Prostate gland (tissue), 2 donors: ENCODE measurements around the gene LDAF1. TPM values are rescaled to one million over a fixed set of nuclear protein-coding genes. Genes with fewer than 3 reads are reported as not detected.

ENCODE experiments used
- DNase-seq: peaks from one replicate; pipeline ENCODE4 v3.0.0-alpha.2; 2019; ENCODE audit warnings: low spot score
- H3K27ac ChIP-seq, 2 donors: fragments of 200-600 bp; sonication (generic); 2 replicates each; pipeline ENCODE4 v1.5.1; 2017 to 2019
- H3K27me3 ChIP-seq: fragments of 200-600 bp; sonication (generic); replicated peaks from 2 replicates; pipeline ENCODE4 v1.5.1; 2019; ENCODE audit not compliant: insufficient read depth
- H3K36me3 ChIP-seq, 2 donors: fragments of 200-600 bp; sonication (generic); 1 replicate in 1 of 2; 2 replicates in 1 of 2; pipeline versions ENCODE4 v1.5.1 to v1.8.1; 2017 to 2019
- H3K4me1 ChIP-seq: fragments of 200-600 bp; sonication (generic); replicated peaks from 2 replicates; pipeline ENCODE4 v1.5.1; 2019
- H3K4me3 ChIP-seq, 2 donors: fragments of 200-600 bp; sonication (generic); 2 replicates each; pipeline ENCODE4 v1.5.1; 2017 to 2019
- H3K9me3 ChIP-seq: fragments of 200-600 bp; sonication (generic); 2 replicates; pipeline ENCODE4 v1.5.1; 2017
- POLR2A ChIP-seq: fragments of 450-650 bp; IDR thresholded peaks from one replicate; pipeline ENCODE4 v1.6.1; 2016; ENCODE audit warnings: antibody characterized with exemption, mild to moderate bottlenecking
- POLR2AphosphoS5 ChIP-seq: sonication (generic); formaldehyde crosslinking; IDR thresholded peaks from one replicate; pipeline ENCODE4 v1.6.1; 2017; ENCODE audit warnings: antibody characterized with exemption
- WGBS: methylation state at CpG from one replicate; pipeline ENCODE4 v1.1.5; 2018; 5-methylcytosine and 5-hydroxymethylcytosine counted together
- intact Hi-C: fragments of 100-400 bp; cut with DNase I; formaldehyde crosslinking; loops from one replicate; pipeline ENCODE4 v1.14.2; 2022
- total RNA-seq, 2 donors: library from RNA; depleted of rRNA; stranded (reverse); fragments of >200 nt; gene quantifications; one replicate each; pipeline ENCODE4 v1.1.0, GENCODE V29; 2016
- TF ChIP-seq, protein P1 (sequence below), 4 experiments: fragments of 200-600 bp in 2 of 4; fragments of 450-650 bp in 2 of 4; sonication (generic) in 2 of 4; IDR thresholded peaks; 1 replicate in 3 of 4; 2 replicates in 1 of 4; pipeline ENCODE4 v1.5.1; 2016 to 2019; ENCODE audit warnings: antibody characterized with exemption in 4 of 4, mild to moderate bottlenecking in 2 of 4, moderate library complexity in 2 of 4

Gene LDAF1
- total RNA-seq, 2 donors from 2014 or later, result 97.5 to 180 TPM

DNA sequence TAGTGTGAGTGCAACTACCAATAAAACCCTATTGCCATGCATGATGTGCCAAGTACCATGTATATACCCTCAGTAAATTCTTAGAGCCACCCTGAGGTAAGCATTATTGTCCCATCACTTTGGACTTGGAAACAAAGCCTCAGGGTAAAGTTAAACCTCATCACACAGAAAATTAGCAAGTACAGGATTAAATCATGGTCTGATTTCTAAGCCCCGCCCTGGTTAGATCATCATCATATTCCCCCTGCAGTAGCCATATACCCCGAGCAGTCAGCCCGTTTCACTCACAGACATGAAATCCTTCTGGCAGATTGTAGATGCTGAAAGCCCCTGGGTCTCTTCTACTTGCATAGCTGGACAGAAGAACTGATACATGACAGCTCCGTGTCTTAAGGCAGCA is 48.1 kb downstream of the LDAF1 start:
- intact Hi-C loops, result no loop called here
- DNase-seq, result no peak
- TF ChIP-seq POLR2A (no peak), POLR2AphosphoS5 (no peak)
- TF ChIP-seq, protein P1, sequence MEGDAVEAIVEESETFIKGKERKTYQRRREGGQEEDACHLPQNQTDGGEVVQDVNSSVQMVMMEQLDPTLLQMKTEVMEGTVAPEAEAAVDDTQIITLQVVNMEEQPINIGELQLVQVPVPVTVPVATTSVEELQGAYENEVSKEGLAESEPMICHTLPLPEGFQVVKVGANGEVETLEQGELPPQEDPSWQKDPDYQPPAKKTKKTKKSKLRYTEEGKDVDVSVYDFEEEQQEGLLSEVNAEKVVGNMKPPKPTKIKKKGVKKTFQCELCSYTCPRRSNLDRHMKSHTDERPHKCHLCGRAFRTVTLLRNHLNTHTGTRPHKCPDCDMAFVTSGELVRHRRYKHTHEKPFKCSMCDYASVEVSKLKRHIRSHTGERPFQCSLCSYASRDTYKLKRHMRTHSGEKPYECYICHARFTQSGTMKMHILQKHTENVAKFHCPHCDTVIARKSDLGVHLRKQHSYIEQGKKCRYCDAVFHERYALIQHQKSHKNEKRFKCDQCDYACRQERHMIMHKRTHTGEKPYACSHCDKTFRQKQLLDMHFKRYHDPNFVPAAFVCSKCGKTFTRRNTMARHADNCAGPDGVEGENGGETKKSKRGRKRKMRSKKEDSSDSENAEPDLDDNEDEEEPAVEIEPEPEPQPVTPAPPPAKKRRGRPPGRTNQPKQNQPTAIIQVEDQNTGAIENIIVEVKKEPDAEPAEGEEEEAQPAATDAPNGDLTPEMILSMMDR (IDR thresholded peaks at IDR 0.05), result no peak
- H3K9me3 ChIP-seq, result no peaks in the 10 kb centered on the region
- WGBS, result 96% methylated on average over 4 of the region's 4 CpGs
- H3K27me3 ChIP-seq, result no peaks in the 10 kb centered on the region
- H3K4me3 ChIP-seq, result no peak overlapping the region
- no peaks in the 10 kb centered on the region for H3K36me3 ChIP-seq
- no peaks in the 10 kb centered on the region for H3K4me1 ChIP-seq
- no peak overlapping the region for H3K27ac ChIP-seq

- 68% methylated on average over 2 of the region's 2 CpGs for WGBS
- DNase-seq, result no peak
- H3K4me3 ChIP-seq, result no peak overlapping the region
- H3K9me3 ChIP-seq, result no peaks in the 10 kb centered on the region
- TF ChIP-seq POLR2A (no peak), POLR2AphosphoS5 (no peak)
- TF ChIP-seq, protein P1 (IDR thresholded peaks at IDR 0.05), result no peak
- no peaks in the 10 kb centered on the region for H3K27me3 ChIP-seq
- H3K27ac ChIP-seq, result no peak overlapping the region
- intact Hi-C loops, result no loop called here
- H3K4me1 ChIP-seq, result no peaks in the 10 kb centered on the region
- H3K36me3 ChIP-seq, result no peaks in the 10 kb centered on the region
Observed at GRCh38 chr16:21208446-21209230, 50.2 kb downstream of the LDAF1 start.

GRCh38 chr16:21211486-21211885 is 53.0 kb downstream of the LDAF1 start, which contains the start of gene ZP2:
Gene ZP2, minus strand, starts transcription at chr16:21211574. Its CDS starts 27 bp downstream, at chr16:21211547.
- whole genome bisulfite sequencing, result 76% methylated on average over 5 of the region's 5 CpGs
- Histone ChIP-seq H3K4me1 (no peaks in the 10 kb centered on the region), H3K27ac (no peak within 1 kb of the TSS), H3K4me3 (no peak within 1 kb of the TSS), H3K36me3 (no peaks in the 10 kb centered on the region), H3K9me3 (no peaks in the 10 kb centered on the region), H3K27me3 (no peaks in the 10 kb centered on the region)
- TF ChIP-seq POLR2A, result no peak
- no peak for TF ChIP-seq POLR2AphosphoS5
- TF ChIP-seq, protein P1 (IDR thresholded peaks at IDR 0.05), result no peak
- intact Hi-C loops, result no loop called here
- no peak for DNase-seq

DNA sequence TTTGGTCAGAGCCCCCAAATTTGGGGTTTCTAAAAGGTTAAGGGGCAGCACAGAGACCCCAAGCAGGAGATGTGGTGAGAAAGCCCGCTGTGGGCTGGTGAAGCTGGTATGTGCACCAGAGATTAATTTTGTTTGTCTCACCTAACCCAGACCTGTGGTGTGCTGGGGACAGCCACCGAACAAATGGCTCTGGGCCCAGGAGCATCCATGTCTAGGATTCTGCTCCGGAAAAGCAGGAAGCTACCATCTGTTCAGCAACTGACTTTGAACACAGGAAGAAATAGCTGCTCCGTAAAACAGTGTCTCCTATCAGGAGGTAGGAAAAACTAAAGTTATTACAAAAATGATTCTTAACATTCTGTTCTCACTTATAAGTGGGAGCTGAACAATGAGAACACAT is 55.6 kb downstream of the LDAF1 start:
- intact Hi-C loops, result no loop called here
- no peaks in the 10 kb centered on the region for H3K27me3 ChIP-seq
- H3K9me3 ChIP-seq, result no peaks in the 10 kb centered on the region
- no peak overlapping the region for H3K4me3 ChIP-seq
- H3K4me1 ChIP-seq, result no peaks in the 10 kb centered on the region
- H3K36me3 ChIP-seq, result no peaks in the 10 kb centered on the region
- no peak overlapping the region for H3K27ac ChIP-seq
- no peak for TF ChIP-seq POLR2AphosphoS5
- no peak for TF ChIP-seq POLR2A
- TF ChIP-seq, protein P1 (IDR thresholded peaks at IDR 0.05), result no peak
- DNase-seq, result no peak
- WGBS, result 71% methylated on average over 4 of the region's 4 CpGs

- Histone ChIP-seq H3K27me3 (no peaks in the 10 kb centered on the region), H3K4me1 (no peaks in the 10 kb centered on the region), H3K27ac (no peak overlapping the region), H3K4me3 (no peak overlapping the region), H3K9me3 (no peaks in the 10 kb centered on the region), H3K36me3 (no peaks in the 10 kb centered on the region)
- intact Hi-C loops, result no loop called here
- TF ChIP-seq POLR2AphosphoS5 (no peak), POLR2A (no peak)
- TF ChIP-seq, protein P1 (IDR thresholded peaks at IDR 0.05), result no peak
- WGBS, result 83% methylated on average over 2 of the region's 2 CpGs
- DNase-seq, result no peak
Observed at GRCh38 chr16:21217121-21217520, 58.6 kb downstream of the LDAF1 start.
